Measurements from ENCODE around the gene LRRC25.
A peak's percentile ranks its signal among the peaks of the same experiment; 100 is the strongest.

GRCh38 chr19:18436671-18437490 is 39.5 kb upstream of the LRRC25 start:
- TF ChIP-seq CTCF (IDR thresholded peaks at IDR 0.05; ENCODE audit: poor library complexity), result peak; percentile 12
- TF ChIP-seq EZH2 (IDR thresholded peaks at IDR 0.05; ENCODE audit: borderline replicate concordance), result no peak
- TF ChIP-seq EZH2phosphoT487 (IDR thresholded peaks at IDR 0.05; ENCODE audit: low read depth, severe bottlenecking, unreplicated experiment), result no peak
